ENCODE data around the gene CAPN6. TPM values are rescaled to one million over a fixed set of nuclear protein-coding genes. Genes with fewer than 3 reads are reported as not detected.

CAPN6 gene
- total and polyA plus RNA-seq, 8 donors, result 0.45 to 84.8 (median 2.5) TPM; not detected in 1

DNA sequence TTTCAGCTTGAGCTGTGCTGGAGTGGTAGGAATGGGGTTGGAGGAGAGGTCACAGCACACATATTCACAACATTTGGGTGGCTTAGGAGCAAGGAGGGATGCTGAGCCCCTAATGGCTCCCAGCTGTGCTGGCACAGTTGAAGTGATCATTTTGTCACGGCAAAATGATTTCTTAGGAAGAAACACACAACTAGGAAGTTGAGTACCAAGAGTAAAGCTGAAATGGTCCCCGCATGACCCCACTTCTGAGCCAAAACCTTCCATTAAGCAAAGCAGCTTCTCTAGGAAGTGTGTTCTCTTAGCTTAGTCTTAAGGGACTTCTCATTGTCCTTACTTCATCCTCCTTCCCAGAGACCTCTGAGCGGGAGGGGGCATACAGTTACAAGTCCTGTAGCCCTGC lies 12.6 kb downstream of the CAPN6 start:
- WGBS, 5 donors, result 58 to 84% (median 62%) methylated on average over 3 of the region's 3 CpGs
- Histone ChIP-seq H3K27ac (no peak overlapping the region), H3K27me3 (peaks cover 0 to 4% (median 0%) of the 10 kb centered on the region in 3 donors), H3K4me3 (no peak overlapping the region), H3K36me3 (no peaks in the 10 kb centered on the region), H3K9me3 (no peaks in the 10 kb centered on the region), H3K4me1 (no peaks in the 10 kb centered on the region)
- TF ChIP-seq, protein P1, sequence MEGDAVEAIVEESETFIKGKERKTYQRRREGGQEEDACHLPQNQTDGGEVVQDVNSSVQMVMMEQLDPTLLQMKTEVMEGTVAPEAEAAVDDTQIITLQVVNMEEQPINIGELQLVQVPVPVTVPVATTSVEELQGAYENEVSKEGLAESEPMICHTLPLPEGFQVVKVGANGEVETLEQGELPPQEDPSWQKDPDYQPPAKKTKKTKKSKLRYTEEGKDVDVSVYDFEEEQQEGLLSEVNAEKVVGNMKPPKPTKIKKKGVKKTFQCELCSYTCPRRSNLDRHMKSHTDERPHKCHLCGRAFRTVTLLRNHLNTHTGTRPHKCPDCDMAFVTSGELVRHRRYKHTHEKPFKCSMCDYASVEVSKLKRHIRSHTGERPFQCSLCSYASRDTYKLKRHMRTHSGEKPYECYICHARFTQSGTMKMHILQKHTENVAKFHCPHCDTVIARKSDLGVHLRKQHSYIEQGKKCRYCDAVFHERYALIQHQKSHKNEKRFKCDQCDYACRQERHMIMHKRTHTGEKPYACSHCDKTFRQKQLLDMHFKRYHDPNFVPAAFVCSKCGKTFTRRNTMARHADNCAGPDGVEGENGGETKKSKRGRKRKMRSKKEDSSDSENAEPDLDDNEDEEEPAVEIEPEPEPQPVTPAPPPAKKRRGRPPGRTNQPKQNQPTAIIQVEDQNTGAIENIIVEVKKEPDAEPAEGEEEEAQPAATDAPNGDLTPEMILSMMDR (IDR thresholded peaks at IDR 0.05), result no peak
- TF ChIP-seq POLR2AphosphoS5 (IDR thresholded peaks at IDR 0.05) (no peak), POLR2A (IDR thresholded peaks at IDR 0.05) (no peak), EP300 (IDR thresholded peaks at IDR 0.05) (no peak)
- DNase-seq, result peak in 1 of 2 donors; percentile 75
- intact Hi-C loops (cut with DNase I; ENCODE audit: low total_unique reads), result no loop called here

GRCh38 chrX:111254896-111255693 lies 15.2 kb downstream of the CAPN6 start:
- WGBS, 5 donors, result 82 to 92% (median 83%) methylated on average over 7 of the region's 7 CpGs
- H3K36me3 ChIP-seq, result no peaks in the 10 kb centered on the region
- no peaks in the 10 kb centered on the region for H3K4me1 ChIP-seq
- intact Hi-C loops (cut with DNase I; ENCODE audit: low total_unique reads), result no loop called here
- no peaks in the 10 kb centered on the region for H3K9me3 ChIP-seq
- H3K27ac ChIP-seq, result no peak overlapping the region
- no peak overlapping the region for H3K4me3 ChIP-seq
- TF ChIP-seq POLR2AphosphoS5 (IDR thresholded peaks at IDR 0.05), result no peak
- no peak for TF ChIP-seq POLR2A (IDR thresholded peaks at IDR 0.05)
- TF ChIP-seq EP300 (IDR thresholded peaks at IDR 0.05), result no peak
- TF ChIP-seq, protein P1 (IDR thresholded peaks at IDR 0.05), result no peak
- no peak for DNase-seq
- H3K27me3 ChIP-seq, result no peaks in the 10 kb centered on the region

DNA sequence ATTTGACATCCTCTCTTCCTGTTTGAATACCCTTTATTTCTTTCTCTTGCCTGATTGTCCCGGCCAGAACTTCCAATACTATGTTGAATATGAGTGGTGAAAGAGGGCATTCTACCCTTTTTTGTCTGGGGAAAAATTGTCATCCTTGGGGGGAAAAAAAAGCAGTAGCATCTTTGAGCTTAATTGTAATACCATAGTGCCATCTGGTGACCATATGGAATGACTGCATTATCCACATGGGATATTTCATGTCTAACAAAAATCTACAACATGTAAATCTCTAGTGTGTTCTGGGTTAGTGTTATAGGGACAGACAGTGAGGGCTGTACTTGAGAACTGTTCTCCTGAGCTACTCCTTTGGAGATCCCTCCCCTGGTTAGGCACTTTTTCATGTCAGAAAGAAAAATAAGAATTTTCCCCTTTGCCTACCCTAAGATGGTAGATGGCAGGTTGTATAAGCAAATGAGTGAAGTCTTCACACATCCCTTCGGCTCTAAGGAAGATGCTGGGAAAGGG lies 26.0 kb downstream of the CAPN6 start:
- DNase-seq, result peak in 1 of 2 donors; percentile 36

GRCh38 chrX:111216293-111216801 lies 53.9 kb downstream of the CAPN6 start:
- TF ChIP-seq, protein P1 (IDR thresholded peaks at IDR 0.05), result no peak
- TF ChIP-seq EP300 (IDR thresholded peaks at IDR 0.05) (no peak), POLR2AphosphoS5 (IDR thresholded peaks at IDR 0.05) (no peak), POLR2A (IDR thresholded peaks at IDR 0.05) (no peak)
- WGBS, 5 donors, result 83 to 95% (median 90%) methylated on average over 6 of the region's 6 CpGs
- Histone ChIP-seq H3K27me3 (no peaks in the 10 kb centered on the region), H3K36me3 (no peaks in the 10 kb centered on the region), H3K4me3 (no peak overlapping the region), H3K27ac (no peak overlapping the region), H3K4me1 (no peaks in the 10 kb centered on the region), H3K9me3 (no peaks in the 10 kb centered on the region)
- no peak for DNase-seq
- intact Hi-C loops (cut with DNase I; ENCODE audit: low total_unique reads), result no loop called here

More for the DNA sequence above, 26.0 kb downstream of the CAPN6 start:
- H3K9me3 ChIP-seq, result no peaks in the 10 kb centered on the region
- no peaks in the 10 kb centered on the region for H3K36me3 ChIP-seq
- no peak overlapping the region for H3K27ac ChIP-seq
- H3K4me1 ChIP-seq, result no peaks in the 10 kb centered on the region
- 25 to 46% (median 38%) methylated on average over 2 of the region's 2 CpGs for WGBS, 5 donors
- no peak overlapping the region for H3K4me3 ChIP-seq
- intact Hi-C loops (cut with DNase I; ENCODE audit: low total_unique reads), result no loop called here
- no peaks in the 10 kb centered on the region for H3K27me3 ChIP-seq
- no peak for TF ChIP-seq POLR2A (IDR thresholded peaks at IDR 0.05)
- TF ChIP-seq, protein P1 (IDR thresholded peaks at IDR 0.05), result peak in 4 of 7 experiments; percentile 15 to 46 (median 41)
